Measurements from ENCODE around the gene THBS4. TPM values are rescaled to one million over a fixed set of nuclear protein-coding genes. Genes with fewer than 3 reads are reported as not detected.

The THBS4 gene
- total and polyA plus RNA-seq, 10 of the 15 experiments (the other 5 are each of a cell fraction or from before 2014, with no cell fraction given): 0.31 to 1.7 (median 0.75) TPM

DNA sequence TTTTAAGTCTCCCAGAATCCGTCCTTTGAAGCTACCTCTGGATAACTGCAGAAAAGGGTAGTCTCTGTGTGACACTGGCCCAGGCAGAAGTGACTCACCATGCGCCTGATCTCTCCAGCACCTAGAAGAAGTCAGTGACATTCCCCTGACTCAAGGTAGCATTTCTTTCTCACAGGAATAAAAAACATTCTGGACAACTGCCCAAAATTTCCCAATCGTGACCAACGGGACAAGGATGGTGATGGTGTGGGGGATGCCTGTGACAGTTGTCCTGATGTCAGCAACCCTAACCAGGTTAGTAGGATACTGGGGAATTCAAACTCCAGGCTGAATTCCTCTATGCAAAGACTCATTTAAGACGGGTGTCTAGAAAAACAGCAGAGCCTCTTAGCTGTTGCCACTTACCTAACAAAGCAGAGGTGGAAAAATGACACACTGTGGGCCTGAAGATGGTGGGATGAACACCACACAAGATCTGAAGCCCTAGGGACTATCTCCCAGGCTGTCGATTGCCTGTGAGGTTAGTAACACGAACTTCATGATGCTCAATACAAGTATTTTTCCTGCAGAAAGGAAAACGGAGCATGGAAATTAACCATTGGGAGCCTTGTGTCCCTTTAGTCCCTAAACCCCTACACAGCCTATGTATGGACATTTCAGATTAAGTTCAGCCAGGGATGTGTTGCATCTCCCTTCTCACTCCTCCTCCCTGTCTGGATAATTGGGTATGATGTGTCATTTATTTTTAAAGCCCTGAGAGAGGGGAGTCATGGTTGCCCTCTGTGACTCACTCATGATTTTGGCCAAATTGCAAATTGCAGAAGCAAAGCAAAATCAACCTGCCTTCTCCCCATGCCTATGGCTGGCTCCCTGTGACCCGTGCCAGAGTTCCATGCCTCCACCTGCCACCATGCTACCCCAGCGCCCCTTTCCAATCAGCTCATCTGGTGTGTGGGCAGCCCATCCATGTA is 37.2 kb downstream of the THBS4 start:
- no peak for ATAC-seq
- H3K36me3 ChIP-seq (ENCODE audit: control insufficient read depth in 2 of 2, insufficient read depth in 2 of 2, low read length in 1 of 2): no peaks in the 10 kb centered on the region
- H4K20me1 ChIP-seq (ENCODE audit: control insufficient read depth, insufficient read depth): no peaks in the 10 kb centered on the region
- H2AFZ ChIP-seq (ENCODE audit: control insufficient read depth, low read depth, low read length): no peak overlapping the region
- intact Hi-C loops (cut with micrococcal nuclease; ENCODE audit: unreplicated experiment): no loop called here
- no peak overlapping the region for H3K9ac ChIP-seq (ENCODE audit: control insufficient read depth, insufficient read depth, low read length)
- in situ Hi-C loops (cut with MboI): loop anchor here (10.0 kb wide), 1 partner anchor 198 kb away; no protein-coding TSS in a partner anchor
- 34% methylated on average over 10 of the region's 10 CpGs for WGBS (ENCODE audit: insufficient coverage, insufficient replicate concordance, low lambda C conversion rate, missing lambda C conversion rate)
- H3K4me2 ChIP-seq (ENCODE audit: control insufficient read depth, insufficient read depth): no peak overlapping the region
- SMC1A ChIA-PET (ENCODE audit: uncharacterized antibody, unreplicated experiment): interaction anchor here (2.0 kb wide), 1 partner anchor 26 kb away, joined by 4 read pairs; no protein-coding TSS in a partner anchor
- no peaks in the 10 kb centered on the region for H3K27me3 ChIP-seq (replicated peaks in 1 of 2; ENCODE audit: control insufficient read depth in 2 of 2, insufficient read depth in 2 of 2, low read length in 1 of 2)
- H3K27ac ChIP-seq (ENCODE audit: control insufficient read depth, insufficient read depth): no peak overlapping the region
- POLR2A ChIA-PET: interaction anchor here (0.6 kb wide), 1 partner anchor 1139 kb away, joined by 3 read pairs; no protein-coding TSS in a partner anchor
- H3K9me3 ChIP-seq (replicated peaks; ENCODE audit: control insufficient read depth, insufficient read depth, low read length): no peaks in the 10 kb centered on the region
- FAIRE-seq: no peak
- peaks cover 12% of the 10 kb centered on the region for H3K4me1 ChIP-seq (ENCODE audit: control insufficient read depth, insufficient read depth, low read length)
- no peak overlapping the region for H3K4me3 ChIP-seq
- RAD21 ChIA-PET (ENCODE audit: unreplicated experiment): no interaction called here
- DNase-seq (ENCODE audit: low read depth, low spot score): no peak
- BruUV-seq (replicated peaks): no TSS peak
- H3K79me2 ChIP-seq (ENCODE audit: control insufficient read depth, insufficient read depth, low read length): no peaks in the 10 kb centered on the region
- CTCF ChIA-PET: interaction anchor here (1.0 to 1.8 kb wide), 3 partner anchors 11 to 27 kb away, joined by 3 to 6 read pairs (median 4); no protein-coding TSS in a partner anchor
- no peak for TF ChIP-seq SIN3A (IDR thresholded peaks at IDR 0.05; ENCODE audit: low read depth, low read length)
- TF ChIP-seq, protein P1, sequence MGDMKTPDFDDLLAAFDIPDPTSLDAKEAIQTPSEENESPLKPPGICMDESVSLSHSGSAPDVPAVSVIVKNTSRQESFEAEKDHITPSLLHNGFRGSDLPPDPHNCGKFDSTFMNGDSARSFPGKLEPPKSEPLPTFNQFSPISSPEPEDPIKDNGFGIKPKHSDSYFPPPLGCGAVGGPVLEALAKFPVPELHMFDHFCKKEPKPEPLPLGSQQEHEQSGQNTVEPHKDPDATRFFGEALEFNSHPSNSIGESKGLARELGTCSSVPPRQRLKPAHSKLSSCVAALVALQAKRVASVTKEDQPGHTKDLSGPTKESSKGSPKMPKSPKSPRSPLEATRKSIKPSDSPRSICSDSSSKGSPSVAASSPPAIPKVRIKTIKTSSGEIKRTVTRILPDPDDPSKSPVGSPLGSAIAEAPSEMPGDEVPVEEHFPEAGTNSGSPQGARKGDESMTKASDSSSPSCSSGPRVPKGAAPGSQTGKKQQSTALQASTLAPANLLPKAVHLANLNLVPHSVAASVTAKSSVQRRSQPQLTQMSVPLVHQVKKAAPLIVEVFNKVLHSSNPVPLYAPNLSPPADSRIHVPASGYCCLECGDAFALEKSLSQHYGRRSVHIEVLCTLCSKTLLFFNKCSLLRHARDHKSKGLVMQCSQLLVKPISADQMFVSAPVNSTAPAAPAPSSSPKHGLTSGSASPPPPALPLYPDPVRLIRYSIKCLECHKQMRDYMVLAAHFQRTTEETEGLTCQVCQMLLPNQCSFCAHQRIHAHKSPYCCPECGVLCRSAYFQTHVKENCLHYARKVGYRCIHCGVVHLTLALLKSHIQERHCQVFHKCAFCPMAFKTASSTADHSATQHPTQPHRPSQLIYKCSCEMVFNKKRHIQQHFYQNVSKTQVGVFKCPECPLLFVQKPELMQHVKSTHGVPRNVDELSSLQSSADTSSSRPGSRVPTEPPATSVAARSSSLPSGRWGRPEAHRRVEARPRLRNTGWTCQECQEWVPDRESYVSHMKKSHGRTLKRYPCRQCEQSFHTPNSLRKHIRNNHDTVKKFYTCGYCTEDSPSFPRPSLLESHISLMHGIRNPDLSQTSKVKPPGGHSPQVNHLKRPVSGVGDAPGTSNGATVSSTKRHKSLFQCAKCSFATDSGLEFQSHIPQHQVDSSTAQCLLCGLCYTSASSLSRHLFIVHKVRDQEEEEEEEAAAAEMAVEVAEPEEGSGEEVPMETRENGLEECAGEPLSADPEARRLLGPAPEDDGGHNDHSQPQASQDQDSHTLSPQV (IDR thresholded peaks at IDR 0.05): no peak
- TF ChIP-seq RAD21 (IDR thresholded peaks at IDR 0.05; ENCODE audit: insufficient read depth, low read depth, low read length): no peak
- TF ChIP-seq, protein P2, sequence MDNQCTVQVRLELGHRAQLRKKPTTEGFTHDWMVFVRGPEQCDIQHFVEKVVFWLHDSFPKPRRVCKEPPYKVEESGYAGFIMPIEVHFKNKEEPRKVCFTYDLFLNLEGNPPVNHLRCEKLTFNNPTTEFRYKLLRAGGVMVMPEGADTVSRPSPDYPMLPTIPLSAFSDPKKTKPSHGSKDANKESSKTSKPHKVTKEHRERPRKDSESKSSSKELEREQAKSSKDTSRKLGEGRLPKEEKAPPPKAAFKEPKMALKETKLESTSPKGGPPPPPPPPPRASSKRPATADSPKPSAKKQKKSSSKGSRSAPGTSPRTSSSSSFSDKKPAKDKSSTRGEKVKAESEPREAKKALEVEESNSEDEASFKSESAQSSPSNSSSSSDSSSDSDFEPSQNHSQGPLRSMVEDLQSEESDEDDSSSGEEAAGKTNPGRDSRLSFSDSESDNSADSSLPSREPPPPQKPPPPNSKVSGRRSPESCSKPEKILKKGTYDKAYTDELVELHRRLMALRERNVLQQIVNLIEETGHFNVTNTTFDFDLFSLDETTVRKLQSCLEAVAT (IDR thresholded peaks at IDR 0.05): no peak
- no peak for TF ChIP-seq TBL1XR1 (IDR thresholded peaks at IDR 0.05; ENCODE audit: low read depth, low read length)
- TF ChIP-seq CEBPB (IDR thresholded peaks at IDR 0.05; ENCODE audit: borderline replicate concordance in 1 of 2, low read depth in 2 of 2, low read length in 2 of 2): no peak
- TF ChIP-seq, protein P3, sequence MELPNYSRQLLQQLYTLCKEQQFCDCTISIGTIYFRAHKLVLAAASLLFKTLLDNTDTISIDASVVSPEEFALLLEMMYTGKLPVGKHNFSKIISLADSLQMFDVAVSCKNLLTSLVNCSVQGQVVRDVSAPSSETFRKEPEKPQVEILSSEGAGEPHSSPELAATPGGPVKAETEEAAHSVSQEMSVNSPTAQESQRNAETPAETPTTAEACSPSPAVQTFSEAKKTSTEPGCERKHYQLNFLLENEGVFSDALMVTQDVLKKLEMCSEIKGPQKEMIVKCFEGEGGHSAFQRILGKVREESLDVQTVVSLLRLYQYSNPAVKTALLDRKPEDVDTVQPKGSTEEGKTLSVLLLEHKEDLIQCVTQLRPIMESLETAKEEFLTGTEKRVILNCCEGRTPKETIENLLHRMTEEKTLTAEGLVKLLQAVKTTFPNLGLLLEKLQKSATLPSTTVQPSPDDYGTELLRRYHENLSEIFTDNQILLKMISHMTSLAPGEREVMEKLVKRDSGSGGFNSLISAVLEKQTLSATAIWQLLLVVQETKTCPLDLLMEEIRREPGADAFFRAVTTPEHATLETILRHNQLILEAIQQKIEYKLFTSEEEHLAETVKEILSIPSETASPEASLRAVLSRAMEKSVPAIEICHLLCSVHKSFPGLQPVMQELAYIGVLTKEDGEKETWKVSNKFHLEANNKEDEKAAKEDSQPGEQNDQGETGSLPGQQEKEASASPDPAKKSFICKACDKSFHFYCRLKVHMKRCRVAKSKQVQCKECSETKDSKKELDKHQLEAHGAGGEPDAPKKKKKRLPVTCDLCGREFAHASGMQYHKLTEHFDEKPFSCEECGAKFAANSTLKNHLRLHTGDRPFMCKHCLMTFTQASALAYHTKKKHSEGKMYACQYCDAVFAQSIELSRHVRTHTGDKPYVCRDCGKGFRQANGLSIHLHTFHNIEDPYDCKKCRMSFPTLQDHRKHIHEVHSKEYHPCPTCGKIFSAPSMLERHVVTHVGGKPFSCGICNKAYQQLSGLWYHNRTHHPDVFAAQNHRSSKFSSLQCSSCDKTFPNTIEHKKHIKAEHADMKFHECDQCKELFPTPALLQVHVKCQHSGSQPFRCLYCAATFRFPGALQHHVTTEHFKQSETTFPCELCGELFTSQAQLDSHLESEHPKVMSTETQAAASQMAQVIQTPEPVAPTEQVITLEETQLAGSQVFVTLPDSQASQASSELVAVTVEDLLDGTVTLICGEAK (IDR thresholded peaks at IDR 0.05; ENCODE audit: borderline replicate concordance): no peak
- TF ChIP-seq, protein P4, sequence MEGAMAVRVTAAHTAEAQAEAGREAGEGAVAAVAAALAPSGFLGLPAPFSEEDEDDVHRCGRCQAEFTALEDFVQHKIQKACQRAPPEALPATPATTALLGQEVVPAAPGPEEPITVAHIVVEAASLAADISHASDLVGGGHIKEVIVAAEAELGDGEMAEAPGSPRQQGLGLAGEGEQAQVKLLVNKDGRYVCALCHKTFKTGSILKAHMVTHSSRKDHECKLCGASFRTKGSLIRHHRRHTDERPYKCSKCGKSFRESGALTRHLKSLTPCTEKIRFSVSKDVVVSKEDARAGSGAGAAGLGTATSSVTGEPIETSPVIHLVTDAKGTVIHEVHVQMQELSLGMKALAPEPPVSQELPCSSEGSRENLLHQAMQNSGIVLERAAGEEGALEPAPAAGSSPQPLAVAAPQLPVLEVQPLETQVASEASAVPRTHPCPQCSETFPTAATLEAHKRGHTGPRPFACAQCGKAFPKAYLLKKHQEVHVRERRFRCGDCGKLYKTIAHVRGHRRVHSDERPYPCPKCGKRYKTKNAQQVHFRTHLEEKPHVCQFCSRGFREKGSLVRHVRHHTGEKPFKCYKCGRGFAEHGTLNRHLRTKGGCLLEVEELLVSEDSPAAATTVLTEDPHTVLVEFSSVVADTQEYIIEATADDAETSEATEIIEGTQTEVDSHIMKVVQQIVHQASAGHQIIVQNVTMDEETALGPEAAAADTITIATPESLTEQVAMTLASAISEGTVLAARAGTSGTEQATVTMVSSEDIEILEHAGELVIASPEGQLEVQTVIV (IDR thresholded peaks at IDR 0.05; ENCODE audit: borderline replicate concordance, partially characterized antibody): no peak

Data from GM12878 (cell line).